22Rv1 (cell line): ENCODE measurements around the gene TGIF1.

Experiments used
- CTCF ChIP-seq: fragments of 450-650 bp; IDR thresholded peaks from 2 replicates; pipeline ENCODE4 v1.5.1; 2017; ENCODE audit warnings: mild to moderate bottlenecking
- ZFX ChIP-seq: fragments of 450-650 bp; IDR thresholded peaks from 2 replicates; pipeline ENCODE4 v1.6.1; 2017; ENCODE audit warnings: antibody characterized with exemption, borderline replicate concordance

- TF ChIP-seq CTCF (no peak), ZFX (no peak)
Observed at GRCh38 chr18:3453540-3454364, 3.8 kb downstream of the TGIF1 start.
